WI38 (cell line): Measurements from ENCODE around the gene MMP17.

Experiments used
- H3K4me3 ChIP-seq: 2 replicates; pipeline ENCODE4 v1.5.1; 2011; ENCODE audit warnings: low read depth, mild to moderate bottlenecking, control low read depth, low read length
- TF ChIP-seq, protein P1 (sequence below): IDR thresholded peaks from 2 replicates; pipeline ENCODE4 v1.5.1; 2012; ENCODE audit warnings: low read depth, mild to moderate bottlenecking, control low read depth, low read length

The MMP17 gene

DNA sequence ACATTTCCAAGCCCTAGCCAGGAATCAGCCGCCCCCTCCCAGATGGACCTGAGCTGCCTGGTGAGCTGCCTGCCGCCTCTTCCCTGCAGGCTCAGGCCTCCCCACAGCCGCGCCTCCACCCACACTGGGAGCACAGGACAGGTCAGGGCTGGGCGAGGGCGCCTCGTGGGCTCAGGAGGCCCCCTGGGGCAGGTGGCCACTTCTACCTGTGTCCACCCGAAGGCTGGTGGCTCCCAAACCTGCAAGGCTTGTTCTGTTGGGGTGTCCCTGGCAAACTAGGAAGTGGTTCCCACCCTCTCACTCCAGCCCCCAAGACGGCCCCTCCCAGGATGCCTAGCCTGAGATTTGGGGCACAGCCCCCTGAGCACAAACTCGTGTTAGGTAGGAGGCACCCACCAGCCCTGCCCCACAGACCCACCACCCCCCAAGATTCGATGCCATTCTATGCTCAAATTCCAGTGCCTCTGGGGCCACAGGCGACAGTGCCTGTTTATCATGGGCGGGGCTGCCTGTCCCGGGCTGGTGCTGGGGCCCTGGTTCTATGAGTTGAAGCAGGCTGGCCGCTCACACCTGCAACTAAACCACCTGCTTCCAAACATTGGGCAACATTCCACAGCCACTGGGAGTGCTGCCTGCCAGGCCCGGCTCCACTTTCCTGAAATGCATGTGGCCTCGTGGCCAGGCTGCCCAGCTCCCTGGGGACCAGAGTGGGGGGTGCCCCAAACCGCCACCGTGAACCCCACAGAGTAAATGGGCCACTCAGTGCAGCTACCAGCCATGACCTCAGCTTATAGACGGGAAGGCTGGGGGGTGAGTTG lies 6.8 kb downstream of the MMP17 start:
- TF ChIP-seq, protein P1, sequence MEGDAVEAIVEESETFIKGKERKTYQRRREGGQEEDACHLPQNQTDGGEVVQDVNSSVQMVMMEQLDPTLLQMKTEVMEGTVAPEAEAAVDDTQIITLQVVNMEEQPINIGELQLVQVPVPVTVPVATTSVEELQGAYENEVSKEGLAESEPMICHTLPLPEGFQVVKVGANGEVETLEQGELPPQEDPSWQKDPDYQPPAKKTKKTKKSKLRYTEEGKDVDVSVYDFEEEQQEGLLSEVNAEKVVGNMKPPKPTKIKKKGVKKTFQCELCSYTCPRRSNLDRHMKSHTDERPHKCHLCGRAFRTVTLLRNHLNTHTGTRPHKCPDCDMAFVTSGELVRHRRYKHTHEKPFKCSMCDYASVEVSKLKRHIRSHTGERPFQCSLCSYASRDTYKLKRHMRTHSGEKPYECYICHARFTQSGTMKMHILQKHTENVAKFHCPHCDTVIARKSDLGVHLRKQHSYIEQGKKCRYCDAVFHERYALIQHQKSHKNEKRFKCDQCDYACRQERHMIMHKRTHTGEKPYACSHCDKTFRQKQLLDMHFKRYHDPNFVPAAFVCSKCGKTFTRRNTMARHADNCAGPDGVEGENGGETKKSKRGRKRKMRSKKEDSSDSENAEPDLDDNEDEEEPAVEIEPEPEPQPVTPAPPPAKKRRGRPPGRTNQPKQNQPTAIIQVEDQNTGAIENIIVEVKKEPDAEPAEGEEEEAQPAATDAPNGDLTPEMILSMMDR, result no peak
- H3K4me3 ChIP-seq, result no peak overlapping the region

DNA sequence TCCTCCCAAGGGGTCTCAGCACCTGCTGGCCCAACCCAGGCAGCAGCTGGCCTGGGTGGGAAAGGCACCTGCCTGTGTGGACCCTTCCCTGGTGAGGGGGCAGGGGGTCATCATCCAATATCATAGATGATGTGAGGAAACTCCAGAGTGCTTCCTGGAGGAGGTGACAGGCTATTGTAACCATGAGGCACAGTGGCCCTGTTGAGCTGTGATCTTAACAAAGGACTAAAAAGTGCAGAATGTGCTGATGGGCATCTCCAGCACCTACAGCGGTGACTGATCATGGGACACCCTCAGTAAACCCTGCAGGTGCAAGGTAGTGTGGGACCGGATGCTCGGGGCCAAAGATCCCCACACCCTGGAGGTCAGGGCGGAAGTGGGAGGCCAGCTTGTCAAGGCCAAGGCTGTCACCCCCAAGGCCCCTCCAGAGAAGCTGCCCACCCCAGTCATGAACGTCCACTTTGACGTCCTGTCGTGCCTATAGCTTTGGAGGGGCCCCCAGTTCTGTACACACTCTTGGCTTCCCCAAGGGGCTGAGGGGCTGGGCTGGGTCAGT lies 7.5 kb downstream of the MMP17 start:
- TF ChIP-seq, protein P1, result no peak
- no peak overlapping the region for H3K4me3 ChIP-seq

DNA sequence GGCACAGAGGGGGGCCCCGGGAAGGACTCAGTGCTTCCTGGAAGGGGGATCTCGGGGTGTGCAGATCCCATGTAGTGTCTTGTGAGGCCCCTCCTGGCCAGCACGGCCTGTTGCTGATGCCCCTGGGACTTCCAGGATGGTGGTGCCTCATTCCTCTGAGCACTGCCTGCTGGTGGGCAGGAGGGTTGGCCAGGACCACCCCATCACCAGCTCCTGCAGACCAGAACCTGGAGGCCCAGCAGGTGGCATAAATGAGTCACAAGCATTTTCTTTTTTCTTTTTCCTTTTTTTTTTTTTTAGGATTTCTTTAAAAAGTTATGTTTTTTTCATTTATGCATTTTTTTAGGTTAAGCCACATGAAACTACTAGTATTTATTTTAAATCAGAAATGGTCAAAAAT lies 8.0 kb downstream of the MMP17 start:
- TF ChIP-seq, protein P1, result no peak; the same call in 1 of the 2 replicates
- no peak overlapping the region for H3K4me3 ChIP-seq

DNA sequence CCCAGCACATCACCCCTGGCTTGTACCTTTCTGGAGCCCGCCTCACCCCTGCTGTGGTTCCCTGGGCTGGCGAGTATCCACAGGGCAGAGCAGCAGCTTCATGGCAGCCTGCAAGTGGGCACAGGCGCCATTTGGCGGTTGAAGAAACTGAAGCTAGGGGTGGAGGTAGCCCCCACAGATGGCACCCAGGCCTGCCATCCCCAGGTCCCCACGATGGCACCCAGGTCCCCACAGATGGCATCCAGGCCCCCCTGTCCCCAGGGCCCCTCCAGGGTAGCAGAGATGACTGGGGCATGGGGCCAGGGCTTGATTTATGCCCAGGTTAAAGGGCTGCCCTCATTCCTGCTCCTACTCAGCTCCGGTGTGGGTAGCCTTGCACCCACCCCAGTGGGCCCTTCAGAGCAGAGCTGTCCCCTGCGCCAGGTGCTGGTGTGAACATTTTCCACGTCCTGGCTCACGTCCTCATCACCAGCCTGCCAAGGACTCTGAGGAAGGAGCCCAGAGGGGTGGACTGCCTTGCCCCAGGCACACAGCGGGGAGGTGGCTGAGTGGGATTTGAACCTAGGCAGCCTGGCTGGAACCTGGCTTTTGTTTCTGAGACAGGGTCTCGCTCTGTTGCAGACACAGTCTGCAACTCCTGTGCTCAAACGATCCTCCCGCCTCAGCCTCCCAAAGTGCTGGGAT lies 8.7 kb downstream of the MMP17 start:
- H3K4me3 ChIP-seq, result no peak overlapping the region
- TF ChIP-seq, protein P1, result no peak

DNA sequence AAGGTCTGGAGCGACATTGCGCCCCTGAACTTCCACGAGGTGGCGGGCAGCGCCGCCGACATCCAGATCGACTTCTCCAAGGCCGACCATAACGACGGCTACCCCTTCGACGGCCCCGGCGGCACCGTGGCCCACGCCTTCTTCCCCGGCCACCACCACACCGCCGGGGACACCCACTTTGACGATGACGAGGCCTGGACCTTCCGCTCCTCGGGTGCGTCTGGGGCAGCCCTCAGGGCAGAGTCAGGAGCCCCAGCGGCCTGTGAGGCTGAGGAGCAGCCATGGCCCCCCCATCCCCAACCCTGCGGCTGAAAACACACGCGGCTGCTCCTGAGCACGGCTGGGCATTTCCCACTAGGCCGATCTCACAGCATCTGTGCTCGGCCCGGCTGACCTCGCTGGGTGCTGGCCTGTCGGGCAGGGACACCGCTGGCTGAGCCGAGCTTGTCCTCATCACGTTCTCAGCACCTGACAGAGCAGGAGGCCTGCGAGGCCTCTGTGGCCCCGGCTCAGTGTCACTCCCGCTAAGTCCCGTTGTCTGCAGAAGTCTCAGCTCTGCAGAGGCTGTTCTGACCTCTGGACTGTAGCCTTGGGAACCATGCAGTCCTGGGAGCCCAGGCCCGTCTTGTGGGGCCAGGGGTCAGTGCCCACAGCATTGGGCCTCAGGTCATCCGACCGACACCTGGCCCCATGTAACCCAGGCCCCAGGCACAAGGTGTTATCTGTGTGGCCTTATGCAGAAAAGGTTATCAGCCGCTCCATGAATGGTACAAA lies 12.6 kb downstream of the MMP17 start:
- TF ChIP-seq, protein P1, result no peak
- H3K4me3 ChIP-seq, result no peak overlapping the region

DNA sequence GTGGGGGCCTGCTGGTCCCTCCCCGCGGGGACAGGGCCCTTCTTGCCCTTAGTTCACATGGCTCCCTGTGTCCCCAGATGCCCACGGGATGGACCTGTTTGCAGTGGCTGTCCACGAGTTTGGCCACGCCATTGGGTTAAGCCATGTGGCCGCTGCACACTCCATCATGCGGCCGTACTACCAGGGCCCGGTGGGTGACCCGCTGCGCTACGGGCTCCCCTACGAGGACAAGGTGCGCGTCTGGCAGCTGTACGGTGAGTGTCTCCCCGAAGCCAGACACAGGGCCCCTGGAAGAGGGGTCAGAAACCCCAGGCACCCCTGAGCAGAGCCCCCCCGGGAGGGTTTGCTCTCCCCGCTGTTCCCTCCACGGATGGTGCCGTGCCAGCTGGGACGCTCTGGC lies 13.4 kb downstream of the MMP17 start:
- no peak overlapping the region for H3K4me3 ChIP-seq
- TF ChIP-seq, protein P1, result no peak
